Activated CD8-positive, alpha-beta memory T cell treated with anti-CD3 and anti-CD28 coated beads for 1 hour (primary cell): ENCODE data around the gene SHD.
A peak's percentile ranks its signal among the peaks of the same experiment; 100 is the strongest.
"Not testable (repeated sequence)": the region's sequence is repeated elsewhere in the genome, so short reads cannot be mapped to it uniquely, and the experiment has no call there.

Experiments
- DNase-seq, 2 donors: peaks; one replicate each; pipeline ENCODE4 v3.0.0-alpha.2; 2020; ENCODE audit warnings: low read depth in 1 of 2; ENCODE audit errors: extremely low read depth in 1 of 2

The SHD gene

DNA sequence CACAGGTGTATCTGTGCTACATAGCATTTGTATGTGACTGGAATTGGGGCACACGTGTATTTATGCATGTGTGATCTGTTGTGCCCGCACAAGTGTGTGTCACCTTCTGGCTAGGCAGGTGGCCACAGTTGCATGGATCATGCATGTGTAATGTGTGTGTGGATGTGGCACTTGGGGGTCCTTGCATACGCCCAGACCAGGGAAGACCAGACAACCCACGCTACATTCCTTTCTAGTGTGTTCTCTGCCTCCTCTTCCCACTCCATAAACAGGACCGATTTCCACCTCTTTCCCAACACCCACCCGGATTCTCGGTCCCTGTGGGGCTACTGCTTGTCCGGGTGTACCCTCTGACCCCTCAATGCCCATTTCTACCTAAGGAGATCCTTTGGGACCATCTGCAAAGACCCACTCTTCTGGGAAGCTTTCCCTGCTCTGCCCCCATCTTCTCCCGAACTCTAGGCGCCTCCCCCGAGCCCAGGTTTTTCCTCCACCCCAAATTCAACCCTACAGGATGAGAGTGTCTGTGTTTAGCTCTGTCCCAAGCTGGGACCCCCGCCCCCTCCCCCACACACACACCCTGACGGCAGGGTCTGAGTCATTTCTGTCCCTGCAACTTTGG is 47.3 kb downstream of the SHD start:
- no peak for DNase-seq

DNA sequence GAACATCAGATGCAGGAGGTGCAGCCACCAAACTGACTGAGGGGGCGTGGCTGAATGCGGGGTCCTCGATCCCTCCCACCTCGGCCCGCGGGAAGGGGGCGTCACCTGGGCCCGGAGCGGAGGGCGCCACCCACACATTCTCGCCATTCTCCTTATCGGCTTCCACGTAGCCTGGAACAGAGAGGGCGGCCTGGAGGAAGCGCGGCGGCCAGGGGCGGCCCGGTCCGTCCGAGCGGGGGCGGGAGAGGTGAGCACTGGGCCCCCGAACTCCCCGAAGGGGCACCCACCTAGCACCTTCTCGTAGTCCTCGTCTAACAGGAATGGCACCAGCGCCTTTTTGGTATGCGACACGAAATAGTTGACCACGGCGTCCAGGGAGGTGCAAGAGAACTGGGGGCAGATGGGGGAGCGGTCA is 47.8 kb downstream of the SHD start:
- no peak for DNase-seq

DNA sequence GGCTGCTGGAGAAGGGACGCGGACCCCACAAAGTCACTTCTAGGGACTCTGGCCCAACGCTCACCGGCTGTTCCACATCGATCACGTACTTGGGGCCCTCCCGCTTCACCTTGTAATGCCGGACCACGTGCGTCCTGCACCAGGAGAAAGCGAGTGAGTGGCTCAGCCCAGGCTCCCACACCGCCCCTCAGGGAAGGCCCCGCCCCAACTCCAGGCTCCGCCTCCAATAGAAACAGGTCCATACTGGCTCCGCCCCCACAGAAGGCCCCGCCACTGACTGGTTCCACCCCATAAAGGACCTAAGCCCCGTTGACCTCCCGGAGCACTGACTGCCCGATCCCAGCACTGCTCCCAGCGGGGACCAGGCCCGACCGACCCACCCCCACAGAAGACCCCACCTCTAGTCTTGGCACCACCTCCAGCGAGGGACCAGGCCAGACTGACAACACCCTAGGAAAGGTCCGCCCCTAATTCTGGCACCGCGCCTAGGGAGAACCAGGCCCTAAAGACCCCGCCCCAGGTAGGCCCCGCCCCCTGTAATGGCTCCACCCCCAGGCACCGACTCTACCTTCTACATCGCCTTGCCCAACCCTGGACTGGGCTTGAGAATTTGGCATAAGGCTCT is 48.3 kb downstream of the SHD start:
- DNase-seq: peak; percentile 35 to 46

DNA sequence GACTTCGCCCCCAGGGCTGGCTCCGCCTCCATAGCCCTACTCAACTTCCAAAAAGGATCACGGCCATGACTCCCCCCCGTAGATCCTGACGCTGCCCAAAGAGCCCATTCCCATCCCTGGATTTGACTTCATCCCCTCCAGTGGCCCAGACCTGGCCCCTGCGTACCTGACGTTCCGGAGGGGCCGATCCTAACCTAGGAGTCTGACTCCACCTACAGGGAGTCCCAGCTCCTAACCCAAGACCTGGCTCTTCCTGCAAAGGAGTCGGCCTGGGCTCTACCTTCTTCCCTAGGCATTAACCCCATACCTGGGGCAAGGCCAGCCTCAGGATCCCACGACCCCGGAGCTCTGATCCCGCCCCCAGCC is 48.8 kb downstream of the SHD start:
- DNase-seq: no peak

DNA sequence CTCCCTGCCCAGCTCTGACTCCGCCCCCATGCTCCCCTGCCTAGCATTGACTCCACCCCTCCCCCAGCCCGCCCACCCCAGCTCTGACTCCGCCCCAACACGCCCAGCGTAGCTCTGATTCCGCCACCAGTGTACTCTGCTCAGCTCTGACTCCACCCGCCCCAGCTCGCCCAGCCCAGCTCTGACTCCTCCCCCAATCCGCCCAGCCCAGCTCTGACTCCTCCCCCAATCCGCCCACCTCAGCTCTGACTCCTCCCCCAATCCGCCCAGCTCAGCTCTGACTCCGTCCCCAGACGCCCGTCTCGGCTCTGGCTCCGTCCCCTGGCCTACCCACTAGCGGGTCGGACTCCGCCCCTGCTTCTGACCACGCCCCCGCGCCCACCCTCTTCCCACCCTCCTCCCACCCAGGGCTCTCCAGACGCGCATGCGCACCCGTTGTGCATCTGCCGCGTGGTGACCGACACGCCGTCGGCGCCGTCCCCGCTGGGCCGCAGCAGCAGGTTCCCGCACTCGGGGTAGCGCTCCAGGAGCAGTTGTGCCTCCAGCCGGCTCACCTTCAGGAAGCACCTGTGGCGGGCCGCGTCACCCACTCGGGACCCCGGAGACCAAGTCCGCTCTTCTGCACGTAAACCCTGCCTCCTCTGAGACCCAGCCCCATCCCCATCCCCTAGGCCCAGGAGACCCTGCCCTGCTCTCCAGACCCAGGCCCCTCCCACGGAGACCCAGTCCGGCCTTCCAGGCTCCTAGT is 49.4 kb downstream of the SHD start:
- peak; percentile 92 to 98 for DNase-seq

DNA sequence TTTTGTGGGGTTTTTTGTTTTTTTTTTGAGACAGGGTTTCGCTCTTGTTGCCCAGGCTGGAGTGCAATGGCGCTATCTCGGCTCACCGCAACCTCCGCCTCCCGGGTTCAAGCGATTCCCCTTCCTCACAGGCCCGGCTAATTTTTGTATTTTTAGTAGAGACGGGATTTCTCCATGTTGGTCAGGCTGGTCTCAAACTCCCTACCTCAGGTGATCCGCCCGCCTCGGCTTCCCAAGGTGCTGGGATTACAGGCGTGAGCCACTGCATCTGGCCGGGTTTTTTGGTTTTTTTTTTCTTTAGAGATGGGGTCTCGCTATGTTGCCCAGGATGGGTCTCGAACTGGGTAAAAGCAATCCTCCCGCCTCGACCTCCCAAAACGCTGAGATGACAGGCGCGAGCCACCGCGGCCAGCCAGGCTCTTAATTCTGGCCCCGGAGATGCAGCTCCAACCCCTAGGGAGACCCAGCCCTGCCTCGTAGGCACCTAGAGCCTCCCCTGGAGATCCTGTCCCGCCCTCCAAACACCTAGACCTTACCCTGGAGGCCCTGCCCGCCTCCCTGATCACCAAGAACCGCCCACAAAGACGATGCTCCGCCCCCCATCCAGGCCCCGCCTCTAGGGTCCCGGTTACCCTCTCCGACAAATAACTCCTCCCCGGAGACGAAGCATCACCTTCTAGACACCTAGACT is 50.1 kb downstream of the SHD start:
- not testable (repeated sequence) for DNase-seq

DNA sequence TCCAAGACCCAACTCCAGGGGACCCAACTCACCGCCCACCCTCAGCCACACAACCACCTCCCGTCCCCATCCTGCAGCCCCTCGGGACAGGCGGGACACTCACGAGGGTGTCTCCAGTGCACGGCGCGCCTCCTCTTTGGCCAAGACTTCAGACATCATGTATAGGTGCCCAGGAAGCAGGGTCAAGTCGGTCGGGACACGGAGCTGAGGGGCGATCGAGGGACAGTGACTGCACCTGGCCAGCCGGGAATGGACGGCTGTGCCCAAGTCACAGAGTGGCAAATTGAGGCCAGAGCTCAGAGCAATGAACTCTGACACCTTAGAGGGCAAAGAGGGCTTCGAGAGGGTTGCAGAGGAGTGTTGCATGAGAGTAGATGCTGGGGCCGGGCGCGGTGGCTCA is 50.8 kb downstream of the SHD start:
- DNase-seq: no peak

DNA sequence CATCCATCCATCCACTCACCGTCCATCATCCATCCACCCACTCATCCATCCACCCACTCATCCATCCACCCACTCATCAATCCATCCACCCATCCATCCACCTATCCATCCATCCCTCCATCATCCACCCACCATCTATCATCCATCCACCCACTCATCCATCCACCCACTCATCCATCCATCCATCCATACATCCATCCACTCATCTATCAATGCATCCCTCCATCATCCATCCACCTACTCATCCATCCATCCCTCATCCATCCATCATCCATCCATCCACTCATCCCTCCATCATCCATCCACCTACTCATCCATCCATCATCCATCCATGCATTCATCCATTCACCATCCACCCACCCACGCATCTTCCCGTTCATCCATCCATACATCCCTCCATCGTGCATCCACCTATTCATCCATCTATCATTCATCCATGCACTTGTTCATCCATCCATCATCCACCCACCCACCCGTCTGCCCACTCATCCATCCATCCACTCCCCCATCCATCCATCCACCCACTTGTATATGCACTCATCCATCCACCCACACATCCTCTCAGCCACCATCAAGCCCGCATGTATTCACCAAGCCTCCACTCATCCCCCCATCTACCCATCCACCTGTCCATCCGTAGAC is 56.0 kb downstream of the SHD start:
- no peak for DNase-seq

DNA sequence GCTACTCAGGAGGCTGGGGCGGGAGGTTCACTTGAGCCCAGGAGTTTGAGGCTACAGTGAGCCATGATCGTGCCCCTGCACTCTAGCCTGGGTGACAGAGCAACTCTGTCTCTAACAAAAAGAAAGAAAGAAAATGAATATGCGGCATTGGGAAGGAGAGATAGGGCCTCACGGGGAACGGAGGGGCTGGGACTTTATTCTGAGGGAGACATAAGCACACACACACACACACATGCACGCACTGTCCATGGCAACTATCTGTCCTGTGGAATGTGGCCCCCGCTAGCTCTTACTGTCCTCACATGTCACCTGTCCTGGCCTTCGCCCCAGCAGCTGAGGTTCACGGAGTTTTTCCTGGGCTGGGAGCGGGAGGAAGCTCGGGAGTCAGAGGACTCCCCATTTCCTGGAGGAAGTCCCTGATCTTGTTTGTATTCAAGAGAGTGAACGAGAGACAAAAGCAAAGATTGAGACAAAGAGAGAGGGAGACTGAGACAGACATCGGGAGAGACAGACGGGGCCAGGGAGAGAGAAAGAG is 58.9 kb downstream of the SHD start:
- no peak for DNase-seq

DNA sequence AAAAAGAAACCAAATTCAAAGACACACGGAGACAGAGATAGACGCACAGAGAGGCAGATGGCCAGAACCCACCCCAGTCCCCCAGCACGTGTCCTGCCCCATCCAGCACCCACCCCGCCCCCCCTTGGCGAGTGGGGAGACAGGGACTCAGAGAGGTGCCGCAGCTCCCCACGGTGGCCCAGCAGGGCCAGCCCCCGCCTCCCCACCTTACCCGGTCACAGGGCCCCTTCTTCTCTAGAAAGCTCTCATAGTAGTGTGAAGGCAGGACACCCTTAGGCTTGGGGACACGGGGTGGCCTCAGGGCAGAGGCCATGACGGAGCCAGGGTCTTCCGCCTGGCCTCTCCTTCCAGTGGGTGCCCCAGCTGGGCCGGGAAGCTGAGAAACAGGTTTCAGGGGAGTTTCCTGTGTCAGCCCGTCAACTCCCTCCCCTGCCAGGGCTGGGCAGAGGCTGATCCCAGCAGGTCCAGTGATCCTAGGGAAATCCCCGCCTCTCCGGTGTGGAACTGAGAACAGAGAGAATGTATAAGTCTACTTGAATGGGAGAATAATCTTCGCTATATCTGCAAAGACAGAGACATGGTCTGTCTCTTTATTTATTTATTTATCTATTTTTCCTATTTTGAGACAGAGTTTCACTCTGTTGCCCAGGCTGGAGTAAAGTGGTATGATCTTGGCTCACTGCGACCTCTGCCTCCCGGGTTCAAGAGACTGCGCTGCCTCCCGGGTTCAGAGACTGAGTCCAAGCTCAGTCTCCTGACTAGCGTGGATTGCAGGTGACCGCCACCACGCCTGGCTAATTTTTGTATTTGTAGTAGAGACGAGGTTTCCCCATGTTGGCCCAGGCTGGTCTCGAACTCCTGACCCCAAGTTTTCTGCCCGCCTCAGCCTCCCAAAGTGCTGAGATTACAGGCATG is 59.6 kb downstream of the SHD start, which contains the start of gene STAP2:
STAP2 (minus strand) TSS at position 387 of the 915 bp plus-strand sequence; CDS start at position 313, 74 bp downstream.
- no peak for DNase-seq
